Prostate gland (tissue), 2 donors: ENCODE measurements around the gene SKAP1. TPM values are rescaled to one million over a fixed set of nuclear protein-coding genes. Genes with fewer than 3 reads are reported as not detected.

ENCODE experiments used
- DNase-seq: peaks from one replicate; pipeline ENCODE4 v3.0.0-alpha.2; 2019; ENCODE audit warnings: low spot score
- H3K27ac ChIP-seq, 2 donors: fragments of 200-600 bp; sonication (generic); 2 replicates each; pipeline ENCODE4 v1.5.1; 2017 to 2019
- H3K27me3 ChIP-seq: fragments of 200-600 bp; sonication (generic); replicated peaks from 2 replicates; pipeline ENCODE4 v1.5.1; 2019; ENCODE audit not compliant: insufficient read depth
- H3K36me3 ChIP-seq, 2 donors: fragments of 200-600 bp; sonication (generic); 1 replicate in 1 of 2; 2 replicates in 1 of 2; pipeline versions ENCODE4 v1.5.1 to v1.8.1; 2017 to 2019
- H3K4me1 ChIP-seq: fragments of 200-600 bp; sonication (generic); replicated peaks from 2 replicates; pipeline ENCODE4 v1.5.1; 2019
- H3K4me3 ChIP-seq, 2 donors: fragments of 200-600 bp; sonication (generic); 2 replicates each; pipeline ENCODE4 v1.5.1; 2017 to 2019
- H3K9me3 ChIP-seq: fragments of 200-600 bp; sonication (generic); 2 replicates; pipeline ENCODE4 v1.5.1; 2017
- CTCF ChIP-seq, 4 experiments: fragments of 200-600 bp in 2 of 4; fragments of 450-650 bp in 2 of 4; sonication (generic) in 2 of 4; IDR thresholded peaks; 1 replicate in 3 of 4; 2 replicates in 1 of 4; pipeline ENCODE4 v1.5.1; 2016 to 2019; ENCODE audit warnings: antibody characterized with exemption in 4 of 4, mild to moderate bottlenecking in 2 of 4, moderate library complexity in 2 of 4
- POLR2A ChIP-seq: fragments of 450-650 bp; IDR thresholded peaks from one replicate; pipeline ENCODE4 v1.6.1; 2016; ENCODE audit warnings: antibody characterized with exemption, mild to moderate bottlenecking
- POLR2AphosphoS5 ChIP-seq: sonication (generic); formaldehyde crosslinking; IDR thresholded peaks from one replicate; pipeline ENCODE4 v1.6.1; 2017; ENCODE audit warnings: antibody characterized with exemption
- WGBS: methylation state at CpG from one replicate; pipeline ENCODE4 v1.1.5; 2018; 5-methylcytosine and 5-hydroxymethylcytosine counted together
- intact Hi-C: fragments of 100-400 bp; cut with DNase I; formaldehyde crosslinking; loops from one replicate; pipeline ENCODE4 v1.14.2; 2022
- total RNA-seq, 2 donors: library from RNA; depleted of rRNA; stranded (reverse); fragments of >200 nt; gene quantifications; one replicate each; pipeline ENCODE4 v1.1.0, GENCODE V29; 2016

Gene SKAP1
- total RNA-seq, 2 donors from 2014 or later: 1.1 to 1.4 TPM

- TF ChIP-seq POLR2AphosphoS5 (no peak), CTCF (IDR thresholded peaks at IDR 0.05) (no peak), POLR2A (no peak)
- H3K9me3 ChIP-seq: no peaks in the 10 kb centered on the region
- intact Hi-C loops: no loop called here
- no peaks in the 10 kb centered on the region for H3K27me3 ChIP-seq
- no peak overlapping the region for H3K27ac ChIP-seq
- no peaks in the 10 kb centered on the region for H3K4me1 ChIP-seq
- no peak overlapping the region for H3K4me3 ChIP-seq
- 100% methylated on average over 1 of the region's 1 CpG for WGBS
- no peak for DNase-seq
- no peaks in the 10 kb centered on the region for H3K36me3 ChIP-seq
Observed at GRCh38 chr17:48299760-48300159, 130.3 kb downstream of the SKAP1 start.

GRCh38 chr17:48297825-48298224, 132.2 kb downstream of the SKAP1 start:
- no peaks in the 10 kb centered on the region for H3K36me3 ChIP-seq
- intact Hi-C loops: no loop called here
- TF ChIP-seq POLR2AphosphoS5 (no peak), CTCF (IDR thresholded peaks at IDR 0.05) (no peak), POLR2A (no peak)
- H3K4me1 ChIP-seq: no peaks in the 10 kb centered on the region
- H3K4me3 ChIP-seq: no peak overlapping the region
- no peak for DNase-seq
- 46% methylated on average over 4 of the region's 4 CpGs for whole genome bisulfite sequencing
- no peaks in the 10 kb centered on the region for H3K9me3 ChIP-seq
- H3K27me3 ChIP-seq: no peaks in the 10 kb centered on the region
- no peak overlapping the region for H3K27ac ChIP-seq

- TF ChIP-seq CTCF (IDR thresholded peaks at IDR 0.05) (no peak), POLR2AphosphoS5 (no peak), POLR2A (no peak)
- no peak overlapping the region for H3K27ac ChIP-seq
- 84% methylated on average over 2 of the region's 2 CpGs for WGBS
- no peaks in the 10 kb centered on the region for H3K4me1 ChIP-seq
- no peak overlapping the region for H3K4me3 ChIP-seq
- DNase-seq: no peak
- no peaks in the 10 kb centered on the region for H3K27me3 ChIP-seq
- no peaks in the 10 kb centered on the region for H3K9me3 ChIP-seq
- H3K36me3 ChIP-seq: no peaks in the 10 kb centered on the region
- intact Hi-C loops: no loop called here
Observed at GRCh38 chr17:48296453-48296852, 133.6 kb downstream of the SKAP1 start.

- no peaks in the 10 kb centered on the region for H3K9me3 ChIP-seq
- intact Hi-C loops: no loop called here
- H3K36me3 ChIP-seq: no peaks in the 10 kb centered on the region
- H3K27me3 ChIP-seq: no peaks in the 10 kb centered on the region
- WGBS: 71% methylated on average over 7 of the region's 7 CpGs
- H3K27ac ChIP-seq: peak overlapping the region in 1 of 2 donors; percentile 26
- no peaks in the 10 kb centered on the region for H3K4me1 ChIP-seq
- TF ChIP-seq POLR2AphosphoS5 (no peak), CTCF (IDR thresholded peaks at IDR 0.05) (no peak), POLR2A (no peak)
- no peak overlapping the region for H3K4me3 ChIP-seq
- DNase-seq: no peak
Observed at GRCh38 chr17:48295362-48296288, 134.4 kb downstream of the SKAP1 start.
